HG03439 (cell line): Measurements from ENCODE around the gene EPHB4.
"Not testable (repeated sequence)": the region's sequence is repeated elsewhere in the genome, so short reads cannot be mapped to it uniquely, and the experiment has no call there.

ENCODE experiments used
- ATAC-seq: cut with Tn5 transposase; IDR thresholded peaks from one replicate; pipeline ENCODE4 v1.9.1; 2021; ENCODE audit warnings: mild to moderate bottlenecking, moderate library complexity; ENCODE audit not compliant: unreplicated experiment

EPHB4 gene

GRCh38 chr7:100791881-100792666 lies 35.2 kb downstream of the EPHB4 start:
- no peak for ATAC-seq

- no peak for ATAC-seq
Observed at GRCh38 chr7:100789055-100789454, 38.3 kb downstream of the EPHB4 start.

- ATAC-seq, result no peak
Observed at GRCh38 chr7:100786323-100786722, 41.0 kb downstream of the EPHB4 start.

- ATAC-seq, result no peak
Observed at GRCh38 chr7:100785878-100786277, 41.4 kb downstream of the EPHB4 start.

GRCh38 chr7:100783804-100784203 lies 43.5 kb downstream of the EPHB4 start:
- no peak for ATAC-seq

GRCh38 chr7:100781255-100781654 lies 46.1 kb downstream of the EPHB4 start:
- ATAC-seq, result no peak

- no peak for ATAC-seq
Observed at GRCh38 chr7:100779359-100779758, 48.0 kb downstream of the EPHB4 start.

- ATAC-seq, result no peak
Observed at GRCh38 chr7:100778061-100778621, 49.2 kb downstream of the EPHB4 start.

GRCh38 chr7:100773491-100773890 lies 53.8 kb downstream of the EPHB4 start:
- ATAC-seq, result no peak

GRCh38 chr7:100768784-100769183 lies 58.5 kb downstream of the EPHB4 start:
- no peak for ATAC-seq

- ATAC-seq, result no peak
Observed at GRCh38 chr7:100765250-100765649, 62.1 kb downstream of the EPHB4 start.

- ATAC-seq, result no peak
Observed at GRCh38 chr7:100764841-100765240, 62.5 kb downstream of the EPHB4 start.

- ATAC-seq, result no peak
Observed at GRCh38 chr7:100763556-100764140, 63.7 kb downstream of the EPHB4 start.

- not testable (repeated sequence) for ATAC-seq
Observed at GRCh38 chr7:100762841-100763240, 64.5 kb downstream of the EPHB4 start.

GRCh38 chr7:100759357-100760171 lies 67.8 kb downstream of the EPHB4 start:
- no peak for ATAC-seq

- no peak for ATAC-seq
Observed at GRCh38 chr7:100753750-100754149, 73.6 kb downstream of the EPHB4 start.

- no peak for ATAC-seq
Observed at GRCh38 chr7:100752994-100753393, 74.3 kb downstream of the EPHB4 start.
